Endothelial cell of umbilical vein (primary cell): ENCODE results near the gene TPPP2.

Experiments used
- MYC ChIP-seq: IDR thresholded peaks from one replicate; pipeline ENCODE4 v1.6.1; 2011; ENCODE audit warnings: mild to moderate bottlenecking, low read depth, low read length
- POLR2A ChIP-seq: IDR thresholded peaks from 2 replicates; pipeline ENCODE4 v1.6.1; 2012; ENCODE audit warnings: low read depth, mild to moderate bottlenecking, control low read depth, low read length
- TF ChIP-seq, protein P1 (sequence below), 2 donors: IDR thresholded peaks; 1 replicate in 1 of 2; 2 replicates in 1 of 2; pipeline ENCODE4 v1.5.1; 2011; ENCODE audit warnings: low read length in 2 of 2, mild to moderate bottlenecking in 2 of 2, moderate library complexity in 2 of 2, control low read depth in 1 of 2, inconsistent platforms in 1 of 2, low read depth in 1 of 2; ENCODE audit not compliant: insufficient read depth in 1 of 2; ENCODE audit errors: extremely low read depth in 1 of 2

GRCh38 chr14:20997564-20997963 is 32.5 kb upstream of the TPPP2 start:
- TF ChIP-seq, protein P1, sequence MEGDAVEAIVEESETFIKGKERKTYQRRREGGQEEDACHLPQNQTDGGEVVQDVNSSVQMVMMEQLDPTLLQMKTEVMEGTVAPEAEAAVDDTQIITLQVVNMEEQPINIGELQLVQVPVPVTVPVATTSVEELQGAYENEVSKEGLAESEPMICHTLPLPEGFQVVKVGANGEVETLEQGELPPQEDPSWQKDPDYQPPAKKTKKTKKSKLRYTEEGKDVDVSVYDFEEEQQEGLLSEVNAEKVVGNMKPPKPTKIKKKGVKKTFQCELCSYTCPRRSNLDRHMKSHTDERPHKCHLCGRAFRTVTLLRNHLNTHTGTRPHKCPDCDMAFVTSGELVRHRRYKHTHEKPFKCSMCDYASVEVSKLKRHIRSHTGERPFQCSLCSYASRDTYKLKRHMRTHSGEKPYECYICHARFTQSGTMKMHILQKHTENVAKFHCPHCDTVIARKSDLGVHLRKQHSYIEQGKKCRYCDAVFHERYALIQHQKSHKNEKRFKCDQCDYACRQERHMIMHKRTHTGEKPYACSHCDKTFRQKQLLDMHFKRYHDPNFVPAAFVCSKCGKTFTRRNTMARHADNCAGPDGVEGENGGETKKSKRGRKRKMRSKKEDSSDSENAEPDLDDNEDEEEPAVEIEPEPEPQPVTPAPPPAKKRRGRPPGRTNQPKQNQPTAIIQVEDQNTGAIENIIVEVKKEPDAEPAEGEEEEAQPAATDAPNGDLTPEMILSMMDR (IDR thresholded peaks at IDR 0.05; ENCODE audit: extremely low read depth in 1 of 2, insufficient read depth in 1 of 2, low read depth in 1 of 2, low read length in 2 of 2): no peak
- TF ChIP-seq POLR2A (no peak), MYC (no peak)
